GM18502 (cell line): ENCODE measurements around the gene PEX5L.
"Not testable (repeated sequence)": the region's sequence is repeated elsewhere in the genome, so short reads cannot be mapped to it uniquely, and the experiment has no call there.

Source experiments
- ATAC-seq: cut with Tn5 transposase; IDR thresholded peaks from one replicate; pipeline ENCODE4 v1.9.1; 2021; ENCODE audit warnings: mild to moderate bottlenecking; ENCODE audit not compliant: unreplicated experiment, poor library complexity

PEX5L gene

GRCh38 chr3:180011927-180012326 lies 24.8 kb downstream of the PEX5L start:
- ATAC-seq, result no peak

GRCh38 chr3:180008318-180008717 lies 28.4 kb downstream of the PEX5L start:
- ATAC-seq, result not testable (repeated sequence)

- ATAC-seq, result no peak
These were observed 32.2 kb downstream of the PEX5L start for GRCh38 chr3:180004542-180004941.

- ATAC-seq, result no peak
These were observed 34.7 kb downstream of the PEX5L start for GRCh38 chr3:180002006-180002405.

GRCh38 chr3:180000500-180000899 lies 36.2 kb downstream of the PEX5L start:
- ATAC-seq, result no peak

- no peak for ATAC-seq
These were observed 41.3 kb downstream of the PEX5L start for GRCh38 chr3:179995406-179995805.

GRCh38 chr3:179991883-179992282 lies 44.9 kb downstream of the PEX5L start:
- ATAC-seq, result no peak

GRCh38 chr3:179991104-179991503 lies 45.6 kb downstream of the PEX5L start:
- no peak for ATAC-seq

- ATAC-seq, result no peak
These were observed 55.1 kb downstream of the PEX5L start for GRCh38 chr3:179981646-179982045.

- ATAC-seq, result no peak
These were observed 59.4 kb downstream of the PEX5L start for GRCh38 chr3:179977356-179977755.

GRCh38 chr3:179973931-179974361 lies 62.8 kb downstream of the PEX5L start:
- peak; percentile 58 for ATAC-seq

GRCh38 chr3:179972881-179973423 lies 63.8 kb downstream of the PEX5L start:
- no peak for ATAC-seq

GRCh38 chr3:179971280-179971679 lies 65.5 kb downstream of the PEX5L start:
- no peak for ATAC-seq

GRCh38 chr3:179970746-179971145 lies 66.0 kb downstream of the PEX5L start:
- no peak for ATAC-seq

- no peak for ATAC-seq
These were observed 67.2 kb downstream of the PEX5L start for GRCh38 chr3:179969525-179969924.

- peak; percentile 90 for ATAC-seq
These were observed 69.1 kb downstream of the PEX5L start for GRCh38 chr3:179967622-179968021.

- ATAC-seq, result no peak
These were observed 71.8 kb downstream of the PEX5L start for GRCh38 chr3:179964890-179965289.

GRCh38 chr3:179962629-179963387 lies 73.9 kb downstream of the PEX5L start:
- ATAC-seq, result no peak

GRCh38 chr3:179961703-179962078 lies 75.0 kb downstream of the PEX5L start:
- peak; percentile 79 for ATAC-seq

GRCh38 chr3:179961071-179961702 lies 75.5 kb downstream of the PEX5L start:
- peak; percentile 29 for ATAC-seq

GRCh38 chr3:179958759-179959158 lies 78.0 kb downstream of the PEX5L start:
- ATAC-seq, result no peak

- ATAC-seq, result no peak
These were observed 78.6 kb downstream of the PEX5L start for GRCh38 chr3:179958143-179958542.
